Measurements from ENCODE around the gene PRKCQ. TPM values are rescaled to one million over a fixed set of nuclear protein-coding genes. Genes with fewer than 3 reads are reported as not detected.

Gene PRKCQ
- total RNA-seq, 1 donor, result not detected

DNA sequence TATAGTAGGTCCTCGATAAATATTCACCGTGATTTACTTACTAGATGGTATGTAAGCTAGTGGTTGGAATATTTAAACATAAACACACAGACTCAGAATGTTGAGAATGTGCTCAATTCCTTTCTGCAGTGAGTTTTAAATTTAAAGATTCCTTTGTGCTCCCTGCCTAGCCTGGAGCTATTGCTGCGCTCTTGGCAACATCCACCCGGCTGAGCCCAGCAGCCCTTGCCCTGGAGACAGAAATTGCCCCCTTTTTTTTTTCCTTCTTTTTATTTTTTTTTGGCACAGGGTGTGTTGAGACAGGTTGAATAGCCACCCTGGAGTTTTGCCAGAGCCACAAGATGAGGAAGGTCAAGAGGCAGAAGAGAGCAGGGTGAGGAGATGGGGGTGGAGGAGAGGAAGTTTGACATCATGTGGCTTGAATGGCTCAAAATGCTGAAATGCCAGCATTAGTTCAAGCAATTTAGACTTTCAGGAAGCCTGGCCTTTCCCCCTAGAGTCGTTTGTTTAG is 180.8 kb downstream of the PRKCQ start:
- peak; percentile 29 for DNase-seq (ENCODE audit: low read depth)
- H3K4me3 ChIP-seq (ENCODE audit: low read depth, low read length), result no peak overlapping the region
- TF ChIP-seq, protein P1, sequence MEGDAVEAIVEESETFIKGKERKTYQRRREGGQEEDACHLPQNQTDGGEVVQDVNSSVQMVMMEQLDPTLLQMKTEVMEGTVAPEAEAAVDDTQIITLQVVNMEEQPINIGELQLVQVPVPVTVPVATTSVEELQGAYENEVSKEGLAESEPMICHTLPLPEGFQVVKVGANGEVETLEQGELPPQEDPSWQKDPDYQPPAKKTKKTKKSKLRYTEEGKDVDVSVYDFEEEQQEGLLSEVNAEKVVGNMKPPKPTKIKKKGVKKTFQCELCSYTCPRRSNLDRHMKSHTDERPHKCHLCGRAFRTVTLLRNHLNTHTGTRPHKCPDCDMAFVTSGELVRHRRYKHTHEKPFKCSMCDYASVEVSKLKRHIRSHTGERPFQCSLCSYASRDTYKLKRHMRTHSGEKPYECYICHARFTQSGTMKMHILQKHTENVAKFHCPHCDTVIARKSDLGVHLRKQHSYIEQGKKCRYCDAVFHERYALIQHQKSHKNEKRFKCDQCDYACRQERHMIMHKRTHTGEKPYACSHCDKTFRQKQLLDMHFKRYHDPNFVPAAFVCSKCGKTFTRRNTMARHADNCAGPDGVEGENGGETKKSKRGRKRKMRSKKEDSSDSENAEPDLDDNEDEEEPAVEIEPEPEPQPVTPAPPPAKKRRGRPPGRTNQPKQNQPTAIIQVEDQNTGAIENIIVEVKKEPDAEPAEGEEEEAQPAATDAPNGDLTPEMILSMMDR (IDR thresholded peaks at IDR 0.05; ENCODE audit: insufficient read depth, low read length), result no peak

DNA sequence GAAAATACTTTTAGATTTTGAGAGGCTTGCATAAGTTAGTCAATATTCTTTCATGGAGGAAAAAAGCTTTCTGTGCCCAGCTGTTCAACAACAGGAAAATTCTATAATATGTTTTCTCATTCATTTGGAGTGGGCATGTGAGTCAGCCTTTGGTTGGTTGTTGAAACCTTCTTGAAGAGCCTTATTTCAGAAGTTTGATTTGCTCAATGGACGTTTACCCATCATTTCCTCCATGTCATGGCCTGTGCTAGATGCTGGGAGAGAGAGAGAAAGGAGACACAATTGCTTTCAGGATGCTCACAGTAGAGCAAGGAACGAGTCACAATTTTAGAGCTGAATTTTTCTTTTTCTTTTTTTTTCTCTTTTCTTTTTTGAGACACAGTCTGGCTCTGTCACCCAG is 181.7 kb downstream of the PRKCQ start:
- H3K4me3 ChIP-seq (ENCODE audit: low read depth, low read length), result no peak overlapping the region
- no peak for DNase-seq (ENCODE audit: low read depth)
- TF ChIP-seq, protein P1 (IDR thresholded peaks at IDR 0.05; ENCODE audit: insufficient read depth, low read length), result no peak

DNA sequence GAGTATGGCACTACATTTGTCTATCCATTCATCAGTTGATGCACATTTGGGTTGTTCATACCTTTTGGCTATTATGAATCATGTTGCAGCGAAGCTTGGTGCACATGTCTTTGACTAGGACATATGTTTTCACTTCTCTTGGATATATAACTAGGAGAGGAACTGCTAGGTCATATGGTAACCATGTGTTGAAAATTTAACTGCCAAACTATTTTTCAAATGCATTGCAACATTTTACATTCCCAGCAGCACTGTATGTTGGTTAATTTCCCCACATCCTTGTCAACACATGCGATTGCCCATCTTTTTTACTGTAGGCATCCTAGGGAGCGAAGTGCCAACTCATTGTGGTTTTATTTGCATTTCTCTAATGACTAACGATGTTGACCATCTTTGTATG is 183.4 kb downstream of the PRKCQ start:
- TF ChIP-seq, protein P1 (IDR thresholded peaks at IDR 0.05; ENCODE audit: insufficient read depth, low read length), result no peak
- DNase-seq (ENCODE audit: low read depth), result peak; percentile 63
- no peak overlapping the region for H3K4me3 ChIP-seq (ENCODE audit: low read depth, low read length)

DNA sequence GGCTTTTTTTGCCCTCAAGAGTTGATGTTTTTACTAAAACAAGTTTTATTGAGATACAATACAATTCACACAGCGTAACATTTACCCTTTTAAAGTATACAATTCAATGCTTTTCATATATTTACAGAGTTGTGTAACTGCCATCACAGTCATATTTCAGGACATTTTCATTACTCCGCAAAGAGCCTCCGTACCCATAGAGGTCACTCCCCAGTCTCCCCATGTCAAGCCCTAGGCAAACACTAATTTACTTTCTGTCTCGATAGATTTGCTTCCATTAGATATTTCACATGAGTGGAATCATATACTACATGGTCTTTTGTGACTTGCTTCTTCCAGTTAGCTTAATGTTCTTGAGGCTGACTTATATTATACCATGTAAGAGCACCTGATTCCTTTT is 183.8 kb downstream of the PRKCQ start:
- DNase-seq (ENCODE audit: low read depth), result no peak
- H3K4me3 ChIP-seq (ENCODE audit: low read depth, low read length), result no peak overlapping the region
- TF ChIP-seq, protein P1 (IDR thresholded peaks at IDR 0.05; ENCODE audit: insufficient read depth, low read length), result no peak

DNA sequence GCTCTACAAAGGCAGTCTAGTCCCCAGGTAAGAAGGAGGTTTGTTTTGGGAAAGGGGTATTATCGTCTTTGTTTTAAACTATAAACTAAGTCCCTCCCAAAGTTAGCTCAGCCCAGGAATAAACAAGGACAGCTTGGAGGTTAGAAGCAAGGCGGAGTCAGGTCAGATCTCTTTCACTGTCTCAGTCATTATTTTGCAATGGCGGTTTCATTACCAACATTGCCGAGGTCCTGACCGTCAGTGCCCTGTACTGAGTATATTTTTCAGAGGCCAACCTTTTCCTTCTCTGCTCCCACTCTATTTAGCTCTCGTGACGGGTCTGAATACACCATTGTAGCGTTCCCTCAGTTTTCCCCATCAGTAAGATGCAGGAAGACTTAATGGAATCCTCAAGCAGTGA is 184.5 kb downstream of the PRKCQ start:
- DNase-seq (ENCODE audit: low read depth), result no peak
- H3K4me3 ChIP-seq (ENCODE audit: low read depth, low read length), result no peak overlapping the region
- TF ChIP-seq, protein P1 (IDR thresholded peaks at IDR 0.05; ENCODE audit: insufficient read depth, low read length), result no peak

DNA sequence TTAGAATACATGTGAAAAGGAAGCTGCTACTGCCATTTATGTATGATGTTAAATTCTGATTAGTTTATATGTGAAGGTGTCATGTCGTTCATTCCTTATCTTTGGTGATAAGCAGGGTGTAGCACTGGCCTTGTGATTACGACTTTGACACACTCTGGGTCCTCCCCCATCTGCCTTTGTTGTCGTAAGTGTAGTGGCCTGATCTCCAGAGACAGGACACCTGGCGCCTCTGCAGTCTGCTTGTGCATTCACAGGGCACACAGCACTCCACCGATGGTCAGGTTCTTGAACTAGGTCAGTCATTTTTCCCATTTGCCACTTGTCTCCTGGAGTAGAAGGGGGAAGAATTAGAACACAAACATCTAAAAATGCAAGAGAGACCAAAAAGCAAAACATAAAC is 186.0 kb downstream of the PRKCQ start:
- TF ChIP-seq, protein P1 (IDR thresholded peaks at IDR 0.05; ENCODE audit: insufficient read depth, low read length), result no peak
- H3K4me3 ChIP-seq (ENCODE audit: low read depth, low read length), result no peak overlapping the region
- DNase-seq (ENCODE audit: low read depth), result no peak

DNA sequence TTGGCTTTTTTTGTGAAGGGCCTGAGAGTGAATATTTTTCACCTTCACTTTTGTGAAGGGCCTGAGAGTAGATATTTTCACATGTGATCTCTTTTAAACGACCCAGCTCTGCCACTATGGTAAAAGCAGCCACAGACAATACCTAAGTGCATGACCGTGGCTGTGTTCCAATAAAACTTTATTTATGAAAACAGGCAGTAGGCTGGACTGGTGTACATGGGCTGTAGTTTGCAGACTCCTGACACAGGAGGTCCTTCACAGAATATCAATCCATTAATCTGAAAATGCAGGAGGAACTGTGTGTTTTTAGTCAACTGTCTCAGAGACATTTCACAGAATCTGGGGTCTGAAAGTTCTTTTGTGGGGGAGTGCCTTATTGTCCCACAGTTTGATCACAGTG is 186.9 kb downstream of the PRKCQ start:
- no peak for DNase-seq (ENCODE audit: low read depth)
- no peak overlapping the region for H3K4me3 ChIP-seq (ENCODE audit: low read depth, low read length)
- TF ChIP-seq, protein P1 (IDR thresholded peaks at IDR 0.05; ENCODE audit: insufficient read depth, low read length), result no peak

All from fibroblast of the aortic adventitia (primary cell).